Globus pallidus (tissue), 1 donor: ENCODE data around the gene GALE.
"Not testable (repeated sequence)": the region's sequence is repeated elsewhere in the genome, so short reads cannot be mapped to it uniquely, and the experiment has no call there.

Source experiments
- DNase-seq: peaks from one replicate; pipeline ENCODE4 v3.0.0-alpha.2; 2015; ENCODE audit warnings: low spot score

Gene GALE

GRCh38 chr1:23800400-23801337 is at the start of gene GALE:
Gene GALE, minus strand, starts transcription at chr1:23800754. Its CDS starts 1,747 bp downstream, at chr1:23799007.
- DNase-seq = peak; percentile 95

GRCh38 chr1:23848673-23849616 is 48.4 kb upstream of the GALE start:
- DNase-seq = no peak

GRCh38 chr1:23847482-23848095 is 47.0 kb upstream of the GALE start:
- DNase-seq = not testable (repeated sequence)

- DNase-seq = no peak
Observed at GRCh38 chr1:23845163-23845562, 44.6 kb upstream of the GALE start.

- DNase-seq = no peak
Observed at GRCh38 chr1:23843644-23844043, 43.1 kb upstream of the GALE start.

GRCh38 chr1:23838401-23838866 is 37.9 kb upstream of the GALE start:
- DNase-seq = peak; percentile 31

- DNase-seq = no peak
Observed at GRCh38 chr1:23837908-23838307, 37.4 kb upstream of the GALE start.

- DNase-seq = no peak
Observed at GRCh38 chr1:23836037-23836436, 35.5 kb upstream of the GALE start.

GRCh38 chr1:23834156-23834555 is 33.6 kb upstream of the GALE start:
- not testable (repeated sequence) for DNase-seq

- DNase-seq = no peak
Observed at GRCh38 chr1:23827717-23828116, 27.2 kb upstream of the GALE start.

- DNase-seq = not testable (repeated sequence)
Observed at GRCh38 chr1:23826590-23826989, 26.0 kb upstream of the GALE start.

GRCh38 chr1:23825762-23826522 is 25.4 kb upstream of the GALE start:
- no peak for DNase-seq

- DNase-seq = peak; percentile 88
Observed at GRCh38 chr1:23825076-23825761, 24.7 kb upstream of the GALE start, which contains the start of gene HMGCL. Gene HMGCL, minus strand, starts transcription at chr1:23825429. Its CDS starts 14 bp downstream, at chr1:23825415.

- no peak for DNase-seq
Observed at GRCh38 chr1:23824711-23825075, 24.1 kb upstream of the GALE start.

- no peak for DNase-seq
Observed at GRCh38 chr1:23823767-23824166, 23.2 kb upstream of the GALE start.

- DNase-seq = no peak
Observed at GRCh38 chr1:23817633-23818032, 17.1 kb upstream of the GALE start.

GRCh38 chr1:23816906-23817305 is 16.4 kb upstream of the GALE start:
- no peak for DNase-seq

- no peak for DNase-seq
Observed at GRCh38 chr1:23816361-23816760, 15.8 kb upstream of the GALE start.

GRCh38 chr1:23814016-23814415 is 13.5 kb upstream of the GALE start:
- no peak for DNase-seq

GRCh38 chr1:23810818-23811540 is 10.4 kb upstream of the GALE start:
- DNase-seq = no peak
